ENCODE data around the gene KIF6.

The KIF6 gene

GRCh38 chr6:39430871-39431523, 294.2 kb downstream of the KIF6 start:
- DNase-seq (ENCODE audit: low read depth) = no peak
- H3K4me3 ChIP-seq (ENCODE audit: low read depth, low read length) = no peak overlapping the region
- no peak for TF ChIP-seq CTCF (IDR thresholded peaks at IDR 0.05; ENCODE audit: insufficient read depth, low read depth, low read length, missing control alignments)

GRCh38 chr6:39430446-39430845, 294.8 kb downstream of the KIF6 start:
- no peak for DNase-seq (ENCODE audit: low read depth)
- H3K4me3 ChIP-seq (ENCODE audit: low read depth, low read length) = no peak overlapping the region
- TF ChIP-seq CTCF (IDR thresholded peaks at IDR 0.05; ENCODE audit: insufficient read depth, low read depth, low read length, missing control alignments) = no peak

GRCh38 chr6:39428816-39429215, 296.4 kb downstream of the KIF6 start:
- no peak for DNase-seq (ENCODE audit: low read depth)
- TF ChIP-seq CTCF (IDR thresholded peaks at IDR 0.05; ENCODE audit: insufficient read depth, low read depth, low read length, missing control alignments) = no peak

GRCh38 chr6:39428152-39428551, 297.1 kb downstream of the KIF6 start:
- H3K4me3 ChIP-seq (ENCODE audit: low read depth, low read length) = no peak overlapping the region
- DNase-seq (ENCODE audit: low read depth) = no peak
- no peak for TF ChIP-seq CTCF (IDR thresholded peaks at IDR 0.05; ENCODE audit: insufficient read depth, low read depth, low read length, missing control alignments)

More at GRCh38 chr6:39428816-39429215, 296.4 kb downstream of the KIF6 start:
- H3K4me3 ChIP-seq (ENCODE audit: low read depth, low read length) = no peak overlapping the region

GRCh38 chr6:39426073-39426456, 299.1 kb downstream of the KIF6 start:
- H3K4me3 ChIP-seq (ENCODE audit: low read depth, low read length) = no peak overlapping the region
- DNase-seq (ENCODE audit: low read depth) = no peak
- TF ChIP-seq CTCF (IDR thresholded peaks at IDR 0.05; ENCODE audit: insufficient read depth, low read depth, low read length, missing control alignments) = no peak

- DNase-seq (ENCODE audit: low read depth) = no peak
- no peak for TF ChIP-seq CTCF (IDR thresholded peaks at IDR 0.05; ENCODE audit: insufficient read depth, low read depth, low read length, missing control alignments)
- no peak overlapping the region for H3K4me3 ChIP-seq (ENCODE audit: low read depth, low read length)
Observed at GRCh38 chr6:39425346-39426072, 299.7 kb downstream of the KIF6 start.
